Astrocyte of the cerebellum (primary cell): Measurements from ENCODE around the gene PPM1L.

Experiments used
- DNase-seq: peaks from one replicate; pipeline ENCODE4 v3.0.0-alpha.2; 2011; ENCODE audit warnings: low read depth
- H3K4me3 ChIP-seq: 2 replicates; pipeline ENCODE4 v1.5.1; 2011; ENCODE audit warnings: mild to moderate bottlenecking, low read depth, low read length, moderate library complexity
- in situ Hi-C: cut with HindIII; loops from 2 replicates; pipeline ENCODE4 v1.10.0; 2017; ENCODE audit warnings: low sequenced_read_pairs
- TF ChIP-seq, protein P1 (sequence below): IDR thresholded peaks from 2 replicates; pipeline ENCODE4 v1.5.1; 2012; ENCODE audit warnings: low read length, low read depth, moderate library complexity, mild to moderate bottlenecking; ENCODE audit errors: missing control alignments

The PPM1L gene

GRCh38 chr3:161016417-161017313 is 260.6 kb downstream of the PPM1L start:
- H3K4me3 ChIP-seq = no peak overlapping the region
- no peak for DNase-seq
- TF ChIP-seq, protein P1, sequence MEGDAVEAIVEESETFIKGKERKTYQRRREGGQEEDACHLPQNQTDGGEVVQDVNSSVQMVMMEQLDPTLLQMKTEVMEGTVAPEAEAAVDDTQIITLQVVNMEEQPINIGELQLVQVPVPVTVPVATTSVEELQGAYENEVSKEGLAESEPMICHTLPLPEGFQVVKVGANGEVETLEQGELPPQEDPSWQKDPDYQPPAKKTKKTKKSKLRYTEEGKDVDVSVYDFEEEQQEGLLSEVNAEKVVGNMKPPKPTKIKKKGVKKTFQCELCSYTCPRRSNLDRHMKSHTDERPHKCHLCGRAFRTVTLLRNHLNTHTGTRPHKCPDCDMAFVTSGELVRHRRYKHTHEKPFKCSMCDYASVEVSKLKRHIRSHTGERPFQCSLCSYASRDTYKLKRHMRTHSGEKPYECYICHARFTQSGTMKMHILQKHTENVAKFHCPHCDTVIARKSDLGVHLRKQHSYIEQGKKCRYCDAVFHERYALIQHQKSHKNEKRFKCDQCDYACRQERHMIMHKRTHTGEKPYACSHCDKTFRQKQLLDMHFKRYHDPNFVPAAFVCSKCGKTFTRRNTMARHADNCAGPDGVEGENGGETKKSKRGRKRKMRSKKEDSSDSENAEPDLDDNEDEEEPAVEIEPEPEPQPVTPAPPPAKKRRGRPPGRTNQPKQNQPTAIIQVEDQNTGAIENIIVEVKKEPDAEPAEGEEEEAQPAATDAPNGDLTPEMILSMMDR = no peak
- in situ Hi-C loops = no loop called here

DNA sequence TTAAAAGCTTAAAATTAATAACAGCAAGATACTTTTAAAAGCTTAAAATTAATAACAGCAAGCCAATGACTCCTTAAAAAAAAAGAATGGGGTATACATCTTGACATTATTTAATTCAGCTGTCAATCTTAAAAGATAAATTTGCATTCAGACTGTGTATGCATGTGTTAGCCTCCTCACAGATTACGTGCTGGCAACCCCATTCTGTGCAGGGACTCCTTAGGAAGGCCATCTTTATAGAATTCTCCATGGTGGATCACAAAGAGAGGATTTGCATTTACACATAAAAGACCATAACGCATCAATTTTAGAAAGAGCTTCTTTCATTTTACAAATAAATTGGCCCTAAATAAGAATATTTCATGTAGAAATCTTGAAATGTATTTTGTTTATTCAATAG is 261.9 kb downstream of the PPM1L start:
- no peak for DNase-seq
- in situ Hi-C loops = no loop called here
- TF ChIP-seq, protein P1 = no peak
- H3K4me3 ChIP-seq = no peak overlapping the region

- H3K4me3 ChIP-seq = no peak overlapping the region
- TF ChIP-seq, protein P1 = no peak
- in situ Hi-C loops = no loop called here
- DNase-seq = no peak
Measured at GRCh38 chr3:161020256-161020655, 264.2 kb downstream of the PPM1L start.

DNA sequence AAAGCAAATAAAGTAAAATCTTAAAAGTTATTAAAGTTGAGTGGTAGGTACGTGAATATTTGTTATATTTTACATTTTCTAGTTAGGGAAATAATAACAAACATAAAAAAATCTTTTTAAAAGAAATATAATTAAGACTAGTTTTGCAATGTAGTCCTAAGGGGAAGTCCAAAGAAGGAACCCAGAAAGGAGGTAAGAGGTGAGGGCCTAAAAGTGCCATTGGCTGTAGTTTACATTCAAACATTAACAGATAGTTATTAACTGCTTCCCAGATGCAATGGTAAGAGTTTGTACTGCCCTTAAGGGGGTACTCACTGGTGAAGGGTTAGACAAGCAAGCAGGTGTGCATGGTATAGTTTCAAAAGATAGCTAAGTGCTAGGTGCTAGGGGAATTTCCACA is 269.9 kb downstream of the PPM1L start:
- no peak overlapping the region for H3K4me3 ChIP-seq
- no peak for DNase-seq
- in situ Hi-C loops = no loop called here
- TF ChIP-seq, protein P1 = no peak

GRCh38 chr3:161026612-161027510 is 270.8 kb downstream of the PPM1L start:
- TF ChIP-seq, protein P1 = no peak

DNA sequence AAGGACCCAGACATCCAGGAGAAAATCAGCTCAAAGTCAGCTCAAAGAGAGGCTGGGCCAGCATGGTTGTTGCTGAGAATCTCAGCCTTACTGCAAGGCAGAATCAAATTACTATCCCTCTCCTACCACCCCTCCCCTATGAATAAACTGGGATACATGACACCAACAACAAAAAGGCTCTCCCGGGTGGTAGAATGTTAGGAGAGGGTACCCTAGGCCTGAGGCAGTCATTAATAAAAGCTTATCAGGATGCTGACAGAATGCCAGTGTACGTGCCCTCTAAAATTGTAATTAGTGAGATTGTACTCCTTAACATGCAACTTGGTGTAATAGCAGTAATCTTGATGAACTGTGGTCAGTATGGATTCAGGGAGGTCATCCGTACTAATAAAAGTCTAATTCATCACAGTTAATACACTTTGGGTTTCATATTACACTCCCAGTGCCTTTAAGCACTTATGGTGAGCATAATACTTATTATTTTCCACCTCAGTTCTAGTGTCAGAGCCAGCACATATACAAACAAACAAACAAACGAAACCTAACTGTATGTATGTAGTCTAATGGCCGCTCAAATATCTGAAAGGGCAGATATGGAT is 272.6 kb downstream of the PPM1L start:
- H3K4me3 ChIP-seq = no peak overlapping the region
- TF ChIP-seq, protein P1 = no peak
- in situ Hi-C loops = no loop called here

More at GRCh38 chr3:161026612-161027510, 270.8 kb downstream of the PPM1L start:
- in situ Hi-C loops = no loop called here
- DNase-seq = no peak
- no peak overlapping the region for H3K4me3 ChIP-seq

More for the DNA sequence above, 272.6 kb downstream of the PPM1L start:
- DNase-seq = no peak
